AG20443 (cell line): ENCODE results near the gene CHRNA1.

Experiments used
- DNase-seq: peaks from one replicate; pipeline ENCODE4 v3.0.0; 2012; ENCODE audit warnings: low spot score, mixed read lengths

The CHRNA1 gene

DNA sequence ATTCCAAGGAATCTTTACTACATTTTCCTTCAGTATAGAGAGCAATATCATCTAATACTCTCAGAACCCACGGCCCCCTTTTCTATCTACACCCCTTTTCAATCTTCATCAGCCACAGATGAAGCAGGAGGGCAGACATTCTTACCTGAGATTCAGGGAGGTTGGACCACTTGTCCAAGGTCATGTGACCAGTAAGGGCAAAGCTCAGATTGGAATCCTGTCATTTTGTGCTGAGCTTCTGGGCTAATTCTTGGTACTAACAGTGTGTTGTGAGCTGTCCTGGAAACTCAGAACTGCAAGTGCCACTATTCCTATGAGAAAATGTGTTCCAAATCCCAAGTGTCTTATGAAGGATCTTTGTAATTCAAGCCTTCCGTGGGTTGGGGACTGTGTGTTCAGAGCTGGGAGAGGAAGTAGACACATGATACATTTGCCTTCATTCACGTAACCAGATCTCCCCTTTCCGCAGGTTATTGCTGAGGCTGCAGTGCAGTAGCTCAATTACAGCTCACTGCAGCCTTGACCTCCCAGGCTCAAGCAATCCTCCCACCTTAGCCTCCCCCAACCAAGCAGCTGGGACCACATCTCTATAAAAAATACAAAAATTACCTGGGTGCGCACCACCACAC, 3.3 kb downstream of the CHRNA1 start:
- no peak for DNase-seq

DNA sequence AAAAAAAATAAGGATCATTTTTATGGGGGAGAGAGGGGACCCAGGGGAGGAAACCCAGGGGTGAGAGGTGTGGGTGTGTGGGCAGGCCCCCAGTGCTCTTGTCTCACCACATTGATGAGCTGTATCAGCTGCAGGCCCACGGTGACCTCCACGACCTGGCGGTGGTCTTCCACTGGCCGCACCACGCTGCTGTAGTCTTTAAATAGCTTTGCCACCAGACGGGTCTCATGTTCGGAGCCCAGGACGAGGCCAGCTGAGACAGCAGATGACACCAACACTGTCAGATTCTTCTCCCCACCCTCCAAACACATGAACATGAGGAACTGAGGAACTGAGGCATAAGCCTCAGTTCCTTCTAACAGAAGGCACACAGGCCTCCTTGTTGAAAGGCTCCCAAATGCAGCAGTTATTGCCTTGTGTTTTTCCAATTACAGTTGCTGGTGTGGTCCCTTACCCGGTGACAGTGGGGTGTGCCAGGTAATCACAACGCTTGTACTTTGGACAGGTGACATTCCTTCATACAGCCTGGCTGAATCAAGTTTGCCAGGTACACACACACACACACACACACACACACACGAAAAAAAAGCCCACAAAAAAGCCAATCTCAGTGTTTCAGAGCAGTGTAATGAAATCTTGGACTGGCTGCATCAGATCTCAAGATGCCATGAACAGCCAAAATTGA, 4.7 kb downstream of the CHRNA1 start:
- DNase-seq = no peak

GRCh38 chr2:174756743-174757142, 7.5 kb downstream of the CHRNA1 start:
- DNase-seq = no peak

GRCh38 chr2:174753038-174753633, 11.1 kb downstream of the CHRNA1 start:
- no peak for DNase-seq

- no peak for DNase-seq
These were observed 11.8 kb downstream of the CHRNA1 start for GRCh38 chr2:174752403-174753037.

- DNase-seq = no peak
These were observed 13.3 kb downstream of the CHRNA1 start for GRCh38 chr2:174750923-174751441.

GRCh38 chr2:174749793-174750192, 14.5 kb downstream of the CHRNA1 start:
- DNase-seq = no peak

GRCh38 chr2:174748948-174749347, 15.3 kb downstream of the CHRNA1 start:
- peak; percentile 76 for DNase-seq

DNA sequence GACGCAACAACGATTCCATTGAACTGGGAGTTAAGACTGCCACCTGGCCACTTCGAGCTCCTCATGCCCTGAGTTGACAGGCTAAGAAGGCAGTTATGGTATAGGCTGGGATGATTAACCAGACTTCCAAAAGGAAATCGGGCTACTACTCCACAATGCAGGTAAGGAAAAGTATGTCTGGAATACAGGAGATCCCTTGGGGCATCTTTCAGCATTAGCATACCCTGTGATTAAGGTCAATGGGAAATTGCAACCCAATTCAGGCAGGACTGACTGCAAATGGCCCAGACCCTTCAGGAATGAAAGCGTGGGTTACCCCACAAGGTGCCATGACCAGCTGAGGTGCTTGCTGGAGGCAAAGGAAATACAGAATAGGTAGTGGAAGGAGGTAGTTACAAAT, 19.1 kb downstream of the CHRNA1 start:
- no peak for DNase-seq

- no peak for DNase-seq
These were observed 20.2 kb downstream of the CHRNA1 start for GRCh38 chr2:174744111-174744510.

DNA sequence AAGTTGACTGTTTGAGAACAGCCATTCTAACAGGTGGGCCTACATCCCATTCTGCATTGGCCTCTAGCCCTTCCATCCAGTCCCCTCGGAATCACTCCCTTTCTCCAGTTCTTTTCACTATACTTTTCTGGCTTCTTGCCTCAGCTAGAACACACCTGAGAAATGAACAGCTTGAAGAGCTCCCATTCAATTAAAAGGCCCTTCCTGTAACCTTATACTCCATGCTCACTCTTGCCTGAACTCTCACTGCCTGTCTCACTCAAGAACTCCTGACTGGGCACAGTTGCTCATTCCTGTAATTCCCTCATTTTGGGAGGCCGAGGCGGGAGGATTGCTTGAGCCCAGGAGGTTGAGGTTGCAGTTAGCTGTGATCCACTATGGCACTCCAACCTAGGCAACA, 23.6 kb downstream of the CHRNA1 start:
- no peak for DNase-seq

DNA sequence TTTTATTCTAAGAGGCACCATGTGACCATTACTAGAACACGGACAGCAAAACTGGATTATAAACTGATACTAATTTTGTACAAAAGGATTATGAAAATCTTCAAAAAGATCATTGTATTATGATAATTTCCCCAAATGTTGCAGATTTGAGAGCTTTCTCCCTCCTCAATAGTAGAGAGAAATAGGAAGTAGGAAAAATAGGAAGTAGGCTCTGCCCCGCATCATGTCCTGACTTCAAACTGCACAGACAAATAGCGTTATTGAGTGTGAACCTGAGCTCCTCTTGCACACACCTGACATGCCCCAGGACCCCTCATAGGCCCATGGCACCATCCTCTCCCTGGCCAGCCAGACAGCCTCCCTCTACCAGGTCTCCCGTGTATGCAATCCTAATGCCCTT, 25.4 kb downstream of the CHRNA1 start:
- no peak for DNase-seq

DNA sequence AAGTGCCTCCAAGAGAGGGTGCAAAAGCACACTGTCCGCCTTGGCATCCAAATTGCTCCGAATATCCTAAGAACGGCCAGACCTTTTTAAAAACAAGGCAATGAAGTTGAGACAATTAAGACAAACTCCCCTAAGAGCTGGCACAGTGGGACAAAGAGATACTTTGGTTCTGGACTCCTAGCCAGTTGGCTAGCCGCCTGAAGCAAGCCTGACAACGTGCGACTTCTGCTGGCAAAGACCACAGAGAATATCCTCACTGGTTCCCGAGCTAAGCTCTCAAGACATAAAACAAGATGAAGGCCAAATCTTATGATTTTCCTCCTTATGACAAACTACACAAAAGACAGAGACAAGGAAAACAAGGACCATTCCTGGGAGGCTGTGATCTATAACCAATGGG, 32.7 kb downstream of the CHRNA1 start:
- DNase-seq = no peak

GRCh38 chr2:174730698-174731018, 33.6 kb downstream of the CHRNA1 start:
- DNase-seq = no peak

- peak; percentile 65 for DNase-seq
These were observed 34.2 kb downstream of the CHRNA1 start for GRCh38 chr2:174729797-174730697.

GRCh38 chr2:174728096-174728495, 36.2 kb downstream of the CHRNA1 start:
- DNase-seq = no peak

- no peak for DNase-seq
These were observed 38.1 kb downstream of the CHRNA1 start for GRCh38 chr2:174726212-174726611.

- DNase-seq = no peak
These were observed 41.2 kb downstream of the CHRNA1 start for GRCh38 chr2:174722942-174723592.

DNA sequence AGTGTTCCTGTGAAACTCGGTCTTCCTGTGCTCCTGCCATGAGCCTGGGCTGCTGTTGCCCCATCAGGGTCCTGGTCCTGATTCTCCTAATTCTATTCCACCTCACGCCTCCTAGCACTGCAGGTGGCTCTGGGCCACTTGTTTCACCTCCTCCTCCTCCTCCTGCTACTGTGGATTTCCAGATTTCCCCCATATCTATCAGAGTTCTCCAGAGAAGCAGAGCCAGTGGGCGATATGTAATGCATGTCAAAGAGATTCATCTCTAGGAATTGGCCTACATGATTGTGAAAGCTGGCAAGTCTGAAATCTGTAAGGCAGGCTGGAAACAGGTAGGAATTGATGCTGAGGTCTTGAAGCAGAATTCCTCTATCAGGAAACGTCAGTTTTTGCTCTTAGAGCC, 45.3 kb downstream of the CHRNA1 start:
- DNase-seq = no peak

DNA sequence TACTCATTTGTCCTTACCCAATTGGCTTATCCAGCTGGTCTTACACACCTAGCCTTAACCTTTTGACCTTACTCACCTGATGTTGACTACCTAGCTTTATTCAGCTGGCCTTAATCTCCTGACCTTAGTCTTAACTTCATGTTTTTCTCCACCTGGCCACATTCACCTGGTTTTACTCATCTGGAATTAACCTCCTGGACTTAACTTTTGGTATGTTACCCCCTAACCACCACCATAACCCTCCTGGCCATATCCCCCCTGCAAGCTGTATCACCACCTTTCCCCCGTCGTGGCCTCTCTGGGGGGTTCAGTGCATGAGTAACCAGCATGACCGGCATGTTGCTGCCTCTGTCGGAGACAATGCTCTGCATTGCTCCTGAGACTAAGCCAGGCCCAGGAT, 45.7 kb downstream of the CHRNA1 start:
- DNase-seq = no peak

DNA sequence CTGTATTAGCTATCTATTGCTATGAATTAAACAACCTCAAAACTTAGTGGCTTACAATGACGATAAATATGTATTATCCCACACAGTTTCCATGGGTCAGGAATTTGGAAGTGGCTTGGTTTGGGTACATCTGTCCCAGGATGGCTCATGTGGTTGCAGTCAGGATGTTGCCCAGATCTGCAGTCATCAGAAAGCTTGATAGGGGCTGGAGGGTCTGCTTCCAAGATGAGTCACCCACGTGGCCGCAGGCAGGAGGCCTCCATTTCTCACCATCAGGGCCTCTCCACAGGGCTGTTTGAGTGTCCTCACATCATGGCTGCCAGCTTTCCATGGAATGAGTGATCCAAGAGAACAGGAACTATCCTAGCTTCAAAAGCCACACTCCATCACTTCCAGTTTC, 46.4 kb downstream of the CHRNA1 start:
- no peak for DNase-seq
